Pancreas (tissue), 10 donors: ENCODE measurements around the gene GAL3ST2. TPM values are rescaled to one million over a fixed set of nuclear protein-coding genes. Genes with fewer than 3 reads are reported as not detected.
"Not testable (repeated sequence)": the region's sequence is repeated elsewhere in the genome, so short reads cannot be mapped to it uniquely, and the experiment has no call there.

Experiments used
- ATAC-seq, 4 donors: fragments of 200-7000 bp; cut with Tn5 transposase; one replicate each; pipeline versions ENCODE4 v1.8.0 to v1.9.1; 2020; ENCODE audit warnings: mild to moderate bottlenecking in 4 of 4, moderate library complexity in 4 of 4
- DNase-seq, 6 donors: peaks; one replicate each; pipeline ENCODE4 v3.0.0-alpha.2; 2020
- FAIRE-seq: peaks from 2 replicates; lab custom pipeline; 2012; peaks lifted over from hg19 to GRCh38; lab: Jason Lieb, UNC
- H3K27ac ChIP-seq, 4 donors: fragments of 200-600 bp; sonication (generic); 1 replicate in 3 of 4; 2 replicates in 1 of 4; pipeline versions ENCODE4 v1.5.0 to v1.8.0; 2020
- H3K27me3 ChIP-seq, 4 donors: fragments of 200-600 bp; one replicate each; pipeline ENCODE4 v1.8.0; 2021
- H3K36me3 ChIP-seq, 3 donors: fragments of 200-600 bp; sonication (generic) in 1 of 3; one replicate each; pipeline versions ENCODE4 v1.5.0 to v1.8.0; 2020 to 2021
- H3K4me1 ChIP-seq, 3 donors: fragments of 200-600 bp; one replicate each; pipeline ENCODE4 v1.8.0; 2021
- H3K4me3 ChIP-seq, 4 donors: fragments of 200-600 bp; sonication (generic) in 2 of 4; one replicate each; pipeline versions ENCODE4 v1.5.0 to v1.8.0; 2020 to 2021
- H3K9me3 ChIP-seq, 4 donors: fragments of 200-600 bp; one replicate each; pipeline ENCODE4 v1.8.0; 2021
- CTCF ChIP-seq, 4 donors: fragments of 200-600 bp; sonication (generic) in 3 of 4; IDR thresholded peaks; one replicate each; pipeline versions ENCODE4 v1.5.0 to v1.8.0; 2021; ENCODE audit warnings: antibody characterized with exemption in 4 of 4
- WGBS, 2 donors: extraction: QIAGEN DNeasy Blood & Tissue Kit; methylation state at CpG; one replicate each; pipeline ENCODE4 v1.1.7; 2013; 5-methylcytosine and 5-hydroxymethylcytosine counted together
- intact Hi-C, 3 donors: fragments of 100-400 bp; cut with DNase I; formaldehyde crosslinking; loops; one replicate each; pipeline versions ENCODE4 v1.11.1 to v1.14.2; 2022
- polyA plus RNA-seq, 2 donors: library from polyadenylated mRNA; stranded (reverse); fragments of 200-250 nt; gene quantifications; one replicate each; pipeline ENCODE4 v1.2.3, GENCODE V29; 2013
- total RNA-seq, 6 donors: library from RNA; stranded (reverse); fragmentation: NEBNext Ultra II Directional in 4 of 6; extraction: Animal tissue kit (Norgen Biotek cat#: 25700) in 4 of 6; gene quantifications; one replicate each; pipeline versions ENCODE4 v1.2.1 to v1.2.4, GENCODE V29; 2021 to 2023
- donor health status: healthy with polysubstance abuse.
- donor health status: DM: no; HTN: no; CAD: no; lungs with moderate emphysema.
- donor health status: DM: no; HTN: no; CAD: no.
- donor health status: control.
- donor health status: control.
- donor health status: Bipolar disorder and iron deficiency.
- donor health status: DM: yes; HTN: yes; CAD: no.
- donor health status: DM: no; HTN: no; CAD: no.
- donor health status: DM: no; HTN: no; CAD: no.
- donor health status: DM: yes; HTN: yes; CAD: no.

Gene GAL3ST2
- total and polyA plus RNA-seq, 8 donors, result not detected

DNA sequence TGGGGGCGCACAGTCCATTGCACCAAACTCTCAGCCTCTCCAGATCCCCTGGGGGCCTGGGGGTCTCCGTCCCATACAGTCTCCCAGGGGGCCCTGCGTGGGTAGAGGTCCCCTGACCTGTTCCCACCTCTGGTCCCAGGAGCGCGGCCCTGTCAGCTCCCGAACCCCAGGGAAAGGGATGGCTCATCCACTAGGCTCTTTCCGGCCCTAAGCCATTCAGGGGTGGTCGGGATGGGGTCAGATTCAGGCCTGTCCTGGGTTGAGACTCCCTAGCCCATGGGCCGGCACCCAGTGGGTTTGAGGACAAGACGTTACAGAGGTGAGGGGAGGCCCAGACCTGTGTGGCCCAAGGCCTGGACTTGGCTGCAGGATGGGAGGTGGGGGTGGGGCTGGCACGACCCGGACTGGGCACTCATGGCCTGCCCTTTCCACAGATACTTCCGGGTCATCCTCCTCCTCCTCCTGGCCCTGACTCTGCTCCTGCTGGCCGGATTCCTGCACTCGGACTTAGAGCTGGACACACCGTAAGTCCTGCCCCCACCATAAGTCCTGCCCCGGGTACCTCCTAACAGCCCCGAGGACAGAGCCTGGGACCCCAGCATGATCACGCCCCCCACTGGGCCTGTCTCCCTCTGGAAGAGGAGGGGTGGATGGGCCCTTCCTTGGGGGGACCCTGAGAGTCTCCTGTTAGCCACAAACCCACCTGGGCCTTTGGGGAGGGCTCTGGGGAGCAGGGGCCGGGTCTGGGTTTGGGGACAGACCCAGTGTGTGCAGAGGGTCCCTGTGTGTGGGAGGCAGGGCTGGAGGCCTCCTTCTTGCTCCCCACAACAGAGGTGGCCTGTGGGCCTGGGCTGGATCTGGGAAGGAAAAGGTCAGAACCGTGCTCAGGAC, 22.3 kb downstream of the GAL3ST2 start:
- FAIRE-seq, result no peak
- intact Hi-C loops, result no loop called here
- H3K27me3 ChIP-seq, result peaks cover 0 to 3% (median 0%) of the 10 kb centered on the region in 4 donors
- no peak for ATAC-seq
- H3K36me3 ChIP-seq, result no peaks in the 10 kb centered on the region
- peak in 2 of 6 donors; percentile 12 to 47 for DNase-seq
- no peaks in the 10 kb centered on the region for H3K9me3 ChIP-seq
- no peak overlapping the region for H3K27ac ChIP-seq
- WGBS, 2 donors, result 83 to 84% methylated on average over 20 to 21 of the region's 21 CpGs
- TF ChIP-seq CTCF (IDR thresholded peaks at IDR 0.05), result no peak
- H3K4me3 ChIP-seq, result no peak overlapping the region
- H3K4me1 ChIP-seq, result peaks cover 0 to 3% (median 2%) of the 10 kb centered on the region in 3 donors

GRCh38 chr2:241799522-241800197, 23.0 kb downstream of the GAL3ST2 start:
- ATAC-seq (no peak), DNase-seq (peak in 2 of 6 donors; percentile 13 to 67), FAIRE-seq (no peak)
- Histone ChIP-seq H3K27me3 (peaks cover 0 to 10% (median 3%) of the 10 kb centered on the region in 4 donors), H3K9me3 (no peaks in the 10 kb centered on the region), H3K27ac (no peak overlapping the region), H3K4me3 (no peak overlapping the region), H3K4me1 (peaks cover 0 to 7% (median 3%) of the 10 kb centered on the region in 3 donors), H3K36me3 (no peaks in the 10 kb centered on the region)
- intact Hi-C loops, result no loop called here
- WGBS, 2 donors, result 74 to 85% methylated on average over 9 to 10 of the region's 10 CpGs
- TF ChIP-seq CTCF (IDR thresholded peaks at IDR 0.05), result no peak

DNA sequence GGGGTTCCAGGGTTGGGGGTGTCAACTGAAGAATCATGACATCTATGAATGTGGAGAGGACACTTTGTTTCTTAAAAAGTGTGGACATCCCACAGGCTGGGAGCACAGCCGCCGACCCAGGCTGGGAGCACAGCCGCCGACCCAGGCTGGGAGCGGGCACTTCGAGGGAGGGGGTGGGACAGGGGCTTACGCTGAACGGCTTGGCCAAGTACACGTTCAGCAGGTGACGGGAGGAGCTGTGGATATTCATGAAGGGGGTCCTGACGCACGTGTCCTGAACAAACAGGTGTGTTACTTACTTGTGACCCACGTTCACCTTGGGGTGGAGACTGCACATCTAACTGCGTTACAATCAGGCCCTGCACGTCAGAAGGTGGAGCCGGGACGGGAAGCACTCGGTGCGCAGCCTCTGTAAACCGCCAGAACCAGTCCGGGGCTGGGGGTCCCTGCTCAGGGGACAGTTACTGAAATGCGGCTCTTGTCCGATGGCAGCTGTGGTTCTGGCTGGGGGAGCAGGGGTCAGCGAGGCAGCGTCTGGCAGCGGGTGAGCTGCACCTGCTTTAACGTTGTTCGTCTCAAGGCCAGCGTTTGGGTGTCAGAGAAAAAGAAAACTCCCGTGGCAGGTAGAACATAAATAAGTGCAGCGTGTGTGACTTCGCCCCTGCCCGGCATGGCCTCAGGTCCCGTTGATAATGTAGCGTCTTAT, 23.7 kb downstream of the GAL3ST2 start:
- H3K27ac ChIP-seq, FAIRE-seq, intact Hi-C loops, ATAC-seq, H3K36me3 ChIP-seq, H3K4me1 ChIP-seq, H3K4me3 ChIP-seq, H3K9me3 ChIP-seq: not testable (repeated sequence)
- 43 to 45% methylated on average over 35 of the region's 35 CpGs for WGBS, 2 donors
- H3K27me3 ChIP-seq, result peaks cover 0 to 12% (median 5%) of the 10 kb centered on the region in 4 donors
- peak in 2 of 6 donors; percentile 12 to 36 for DNase-seq

GRCh38 chr2:241801611-241802420, 25.2 kb downstream of the GAL3ST2 start:
- DNase-seq (peak in 3 of 6 donors; percentile 11 to 63 (median 28)), ATAC-seq (no peak), FAIRE-seq (no peak)
- no peak for TF ChIP-seq CTCF (IDR thresholded peaks at IDR 0.05)
- H3K27me3 ChIP-seq, result peaks cover 0 to 12% (median 5%) of the 10 kb centered on the region in 4 donors
- H3K4me3 ChIP-seq, result no peak overlapping the region
- intact Hi-C loops, result no loop called here
- no peak overlapping the region for H3K27ac ChIP-seq
- WGBS, 2 donors, result 66 to 74% methylated on average over 39 to 44 of the region's 44 CpGs
- H3K4me1 ChIP-seq, result peaks cover 0 to 7% (median 3%) of the 10 kb centered on the region in 3 donors
- H3K36me3 ChIP-seq, result no peaks in the 10 kb centered on the region
- H3K9me3 ChIP-seq, result no peaks in the 10 kb centered on the region
